SKM-1 treated with dmso at 0.1 percent for 144 hours (cell line): ENCODE data around the gene PEAR1.

Experiments
- DNase-seq: peaks from one replicate; lab custom pipeline; 2025; ENCODE audit not compliant: unreplicated experiment; lab: John Stamatoyannopoulos, UW

Gene PEAR1

GRCh38 chr1:156859523-156860112 lies 33.9 kb upstream of the PEAR1 start:
- no peak for DNase-seq

DNA sequence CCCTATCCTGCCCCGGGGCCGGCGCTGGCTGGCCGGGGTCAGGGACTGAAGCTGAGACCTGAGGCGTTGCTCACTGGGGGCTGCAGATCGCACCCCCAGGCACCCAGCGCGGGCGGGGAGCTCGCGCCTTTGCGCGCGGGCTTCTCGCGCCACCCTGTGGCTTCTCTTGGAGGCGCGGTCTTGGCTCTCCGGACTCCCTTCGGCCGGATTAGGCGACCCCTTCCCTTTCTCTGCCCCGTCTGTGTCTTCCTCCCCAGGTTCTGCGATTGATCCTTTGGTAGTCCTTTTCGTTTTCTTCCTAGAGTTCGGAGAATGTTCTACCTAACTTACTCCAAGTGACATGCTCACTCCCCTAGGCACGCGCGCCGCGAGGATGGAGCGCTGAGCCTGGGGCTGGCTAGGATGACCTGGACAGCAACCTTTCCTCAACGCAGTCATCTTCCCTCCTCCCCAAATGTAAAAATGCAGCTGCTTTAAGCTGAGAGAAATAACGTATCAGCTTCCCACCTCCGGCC lies 33.3 kb upstream of the PEAR1 start:
- DNase-seq: peak; percentile 42

DNA sequence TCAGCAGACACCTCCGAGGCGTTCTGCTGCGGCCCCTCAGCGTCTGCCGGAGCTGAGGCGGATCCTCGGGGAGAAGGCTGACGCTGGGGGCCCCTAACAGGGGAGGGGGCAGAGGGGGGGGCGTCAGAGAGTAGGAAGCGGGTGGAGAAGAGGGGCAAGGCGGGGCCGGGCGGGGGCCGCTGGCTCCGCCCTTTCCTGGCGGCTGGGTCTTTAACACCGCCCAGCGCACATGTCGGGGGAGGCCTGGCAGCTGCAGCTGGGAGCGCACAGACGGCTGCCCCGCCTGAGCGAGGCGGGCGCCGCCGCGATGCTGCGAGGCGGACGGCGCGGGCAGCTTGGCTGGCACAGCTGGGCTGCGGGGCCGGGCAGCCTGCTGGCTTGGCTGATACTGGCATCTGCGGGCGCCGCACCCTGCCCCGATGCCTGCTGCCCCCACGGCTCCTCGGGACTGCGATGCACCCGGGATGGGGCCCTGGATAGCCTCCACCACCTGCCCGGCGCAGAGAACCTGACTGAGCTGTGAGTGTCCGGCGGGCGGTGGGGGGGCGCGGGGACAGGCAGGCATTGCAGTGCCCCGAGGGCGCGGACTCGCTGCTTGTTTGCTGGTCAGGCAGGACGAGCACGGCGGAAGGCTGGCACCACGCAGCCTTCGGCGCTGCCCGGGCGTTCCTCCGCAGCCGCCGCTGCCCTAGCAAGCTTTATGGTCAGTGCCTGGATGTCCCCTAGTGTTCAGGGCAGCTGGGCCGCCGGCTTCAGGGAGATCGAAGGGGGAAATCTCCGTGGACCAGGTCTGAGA lies 32.7 kb upstream of the PEAR1 start, which contains the start of gene NTRK1:
NTRK1 (plus strand) TSS at position 238 of the 796 bp plus-strand sequence; CDS start at position 308, 70 bp downstream.
- no peak for DNase-seq

DNA sequence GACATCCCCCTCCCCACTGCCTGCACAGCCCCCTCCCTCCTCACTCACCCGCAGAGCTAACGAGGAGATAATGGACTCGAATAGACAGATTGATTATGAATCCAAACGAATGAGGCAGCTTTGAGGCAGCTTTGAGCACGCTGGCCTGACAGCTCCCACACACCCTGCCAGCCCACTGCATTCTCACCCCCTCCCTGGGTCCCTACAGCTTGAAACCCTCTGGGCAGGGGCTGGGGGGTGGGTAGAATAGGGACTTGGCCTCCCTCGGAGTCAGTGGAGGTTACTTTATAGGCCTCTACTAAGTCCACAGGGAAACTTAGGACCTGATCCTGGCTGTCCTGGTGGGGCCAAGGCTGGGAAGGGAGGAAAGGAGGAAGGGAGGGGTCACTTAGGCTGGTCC lies 30.9 kb upstream of the PEAR1 start:
- DNase-seq: no peak

GRCh38 chr1:156862997-156863599 lies 30.4 kb upstream of the PEAR1 start:
- DNase-seq: no peak

GRCh38 chr1:156863631-156864030 lies 29.9 kb upstream of the PEAR1 start:
- no peak for DNase-seq

GRCh38 chr1:156864796-156865195 lies 28.7 kb upstream of the PEAR1 start:
- DNase-seq: no peak

DNA sequence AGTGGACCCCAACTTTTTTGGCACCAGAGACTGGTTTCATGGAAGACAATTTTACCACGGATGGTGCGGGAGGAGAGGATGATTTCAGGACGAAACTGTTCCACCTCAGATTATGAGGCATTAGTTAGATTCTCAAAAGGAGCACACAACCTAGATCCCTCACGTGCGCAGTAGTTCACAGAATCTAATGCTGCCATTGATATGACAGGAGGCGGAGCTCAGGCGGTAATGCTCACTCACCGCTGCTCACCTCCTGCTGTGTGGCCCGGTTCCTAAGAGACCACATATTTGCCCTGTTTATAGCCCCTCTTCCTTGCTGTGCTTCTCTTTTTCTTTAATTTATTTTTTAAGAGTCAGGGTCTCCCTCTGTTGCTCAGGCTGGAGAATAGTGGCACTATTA lies 28.3 kb upstream of the PEAR1 start:
- no peak for DNase-seq

DNA sequence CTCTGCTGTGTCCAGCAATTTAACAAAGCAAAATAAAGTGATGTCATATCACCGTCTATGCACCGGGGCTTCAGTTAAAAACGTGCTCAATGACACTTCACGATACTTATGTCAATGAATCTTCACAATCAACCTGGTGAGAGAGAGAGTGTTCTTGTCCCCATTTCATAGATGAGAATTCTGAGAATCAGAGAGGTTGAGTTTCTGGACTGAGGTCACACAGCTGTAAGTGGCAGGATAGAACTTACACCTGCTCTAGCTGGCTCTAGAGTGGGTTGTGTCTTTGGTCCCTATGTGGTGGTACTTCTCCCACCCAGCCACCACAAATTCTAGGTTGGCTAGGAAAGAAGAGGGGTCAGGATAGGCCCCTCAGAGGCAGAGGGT lies 27.7 kb upstream of the PEAR1 start:
- DNase-seq: no peak

GRCh38 chr1:156866249-156866909 lies 27.1 kb upstream of the PEAR1 start:
- DNase-seq: no peak

DNA sequence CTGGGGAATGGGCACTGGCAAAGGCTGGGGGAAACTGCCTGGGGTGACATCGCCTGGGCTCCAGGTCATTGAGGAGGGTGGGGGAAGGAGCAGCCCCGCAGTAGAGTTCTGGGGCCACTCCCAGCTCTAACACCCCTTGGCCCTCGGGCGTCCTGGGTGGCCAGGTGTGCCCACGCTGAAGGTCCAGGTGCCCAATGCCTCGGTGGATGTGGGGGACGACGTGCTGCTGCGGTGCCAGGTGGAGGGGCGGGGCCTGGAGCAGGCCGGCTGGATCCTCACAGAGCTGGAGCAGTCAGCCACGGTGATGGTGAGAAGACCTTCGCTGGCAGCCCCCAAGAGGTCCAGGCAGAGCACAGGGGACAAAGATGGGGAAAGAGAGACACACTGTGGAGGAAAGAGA lies 25.2 kb upstream of the PEAR1 start:
- no peak for DNase-seq

GRCh38 chr1:156869455-156869854 lies 24.1 kb upstream of the PEAR1 start:
- no peak for DNase-seq

DNA sequence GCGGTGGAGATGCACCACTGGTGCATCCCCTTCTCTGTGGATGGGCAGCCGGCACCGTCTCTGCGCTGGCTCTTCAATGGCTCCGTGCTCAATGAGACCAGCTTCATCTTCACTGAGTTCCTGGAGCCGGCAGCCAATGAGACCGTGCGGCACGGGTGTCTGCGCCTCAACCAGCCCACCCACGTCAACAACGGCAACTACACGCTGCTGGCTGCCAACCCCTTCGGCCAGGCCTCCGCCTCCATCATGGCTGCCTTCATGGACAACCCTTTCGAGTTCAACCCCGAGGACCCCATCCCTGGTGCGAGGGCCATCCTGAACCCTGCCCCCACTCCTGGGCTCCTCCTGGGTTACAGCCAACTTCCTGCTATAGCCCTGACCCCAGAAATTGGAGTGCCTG lies 19.9 kb upstream of the PEAR1 start:
- DNase-seq: no peak

GRCh38 chr1:156874142-156874541 lies 19.4 kb upstream of the PEAR1 start:
- no peak for DNase-seq

DNA sequence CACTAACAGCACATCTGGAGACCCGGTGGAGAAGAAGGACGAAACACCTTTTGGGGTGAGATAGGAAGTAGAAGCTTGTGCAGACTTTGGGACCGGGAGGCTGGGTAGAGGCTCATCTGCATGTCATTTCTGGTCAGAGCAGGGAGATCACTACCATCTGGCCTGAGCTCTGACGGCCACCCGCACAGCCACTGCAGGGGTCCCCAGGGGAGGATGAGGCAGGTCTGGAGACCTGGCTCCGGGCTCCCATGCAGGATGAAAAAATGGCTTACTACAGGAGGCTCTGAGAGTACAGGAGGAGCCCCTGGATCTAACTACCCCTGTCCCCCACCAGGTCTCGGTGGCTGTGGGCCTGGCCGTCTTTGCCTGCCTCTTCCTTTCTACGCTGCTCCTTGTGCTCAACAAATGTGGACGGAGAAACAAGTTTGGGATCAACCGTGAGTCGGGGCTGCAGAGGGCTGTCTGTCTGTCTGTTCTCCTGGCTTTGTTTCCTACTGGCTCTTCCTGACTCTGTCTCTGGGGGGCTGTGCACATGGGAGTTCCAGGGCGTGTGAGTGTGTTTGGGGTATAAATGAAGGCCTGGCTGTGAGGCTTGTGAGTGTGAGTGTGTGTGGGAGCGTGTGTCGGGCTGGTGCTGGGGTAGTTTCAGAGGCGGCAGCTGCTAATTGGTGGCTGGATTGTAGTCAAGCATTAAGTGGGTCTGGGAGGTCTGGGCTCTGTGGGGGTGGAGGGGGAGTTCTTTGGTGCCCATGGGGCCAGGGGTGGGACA lies 18.8 kb upstream of the PEAR1 start:
- DNase-seq: no peak

DNA sequence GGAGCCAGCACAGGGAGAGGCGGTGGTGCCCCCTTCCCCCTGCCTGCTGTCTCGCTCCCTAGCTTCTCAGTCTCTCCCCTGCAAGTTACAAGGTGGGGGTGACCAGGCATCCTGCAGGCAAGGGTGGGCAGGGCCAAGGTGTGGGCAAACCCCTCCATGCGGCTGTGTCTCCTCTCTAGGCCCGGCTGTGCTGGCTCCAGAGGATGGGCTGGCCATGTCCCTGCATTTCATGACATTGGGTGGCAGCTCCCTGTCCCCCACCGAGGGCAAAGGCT lies 18.2 kb upstream of the PEAR1 start:
- no peak for DNase-seq

GRCh38 chr1:156876281-156876680 lies 17.2 kb upstream of the PEAR1 start:
- no peak for DNase-seq

- no peak for DNase-seq
Observed at GRCh38 chr1:156877433-156878170, 15.9 kb upstream of the PEAR1 start.

DNA sequence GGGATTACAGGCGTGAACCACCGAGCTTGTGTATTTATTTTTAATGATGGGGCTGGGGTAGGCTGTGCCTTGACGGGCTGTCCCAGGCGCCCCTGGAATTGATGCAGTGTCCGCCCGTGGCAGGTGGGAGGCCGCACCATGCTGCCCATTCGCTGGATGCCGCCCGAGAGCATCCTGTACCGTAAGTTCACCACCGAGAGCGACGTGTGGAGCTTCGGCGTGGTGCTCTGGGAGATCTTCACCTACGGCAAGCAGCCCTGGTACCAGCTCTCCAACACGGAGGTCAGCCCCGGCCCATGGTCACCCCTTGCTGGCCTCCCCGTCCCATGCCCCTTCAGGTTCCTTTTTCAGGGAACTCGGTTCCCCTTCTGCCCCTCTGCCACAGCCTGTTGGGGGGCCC lies 13.6 kb upstream of the PEAR1 start:
- DNase-seq: no peak

DNA sequence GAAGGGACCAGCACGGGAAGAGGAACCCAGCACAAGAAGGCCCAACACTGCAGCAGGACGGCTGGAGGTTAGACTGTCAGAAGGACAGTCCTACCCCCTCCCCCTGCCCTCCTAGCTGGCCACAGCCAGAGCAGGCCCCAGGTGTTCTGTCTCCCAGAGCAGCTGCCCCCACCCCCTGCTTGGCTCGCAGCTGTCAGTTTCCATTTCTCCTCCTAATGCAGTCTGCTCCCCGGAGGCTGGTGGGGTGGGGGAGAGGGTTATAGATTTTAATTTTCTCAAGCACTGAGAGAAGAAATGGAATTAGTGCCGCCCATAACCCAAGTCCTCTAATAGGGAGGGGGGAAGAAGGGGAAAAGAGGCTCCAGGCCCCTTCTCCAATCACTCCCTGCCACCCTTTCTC lies 13.0 kb upstream of the PEAR1 start:
- no peak for DNase-seq
